CD14-positive monocyte (primary cell): ENCODE results near the gene PIP4K2A. TPM values are rescaled to one million over a fixed set of nuclear protein-coding genes. Genes with fewer than 3 reads are reported as not detected.

ENCODE experiments used
- DNase-seq, 3 donors: peaks; one replicate each; pipeline ENCODE4 v3.0.0-alpha.2; 2011 to 2022
- H2AFZ ChIP-seq: 2 replicates; pipeline ENCODE4 v1.6.0; 2012; ENCODE audit warnings: mild to moderate bottlenecking, low read depth, low read length, inconsistent platforms; ENCODE audit not compliant: insufficient read depth, poor library complexity, severe bottlenecking
- H3K27ac ChIP-seq, 2 donors: 1 replicate in 1 of 2; 2 replicates in 1 of 2; pipeline ENCODE4 v1.5.1; 2012 to 2013; ENCODE audit warnings: low read length in 2 of 2, control low read depth in 1 of 2, inconsistent platforms in 1 of 2, low read depth in 1 of 2, mild to moderate bottlenecking in 1 of 2
- H3K27me3 ChIP-seq, 2 donors: one replicate each; pipeline versions ENCODE4 v1.6.0 to v1.6.1; 2011 to 2013; ENCODE audit warnings: low read length in 2 of 2; ENCODE audit not compliant: control insufficient read depth in 2 of 2, insufficient read depth in 2 of 2
- H3K36me3 ChIP-seq, 2 donors: replicated peaks in 1 of 2; 1 replicate in 1 of 2; 2 replicates in 1 of 2; pipeline versions ENCODE4 v1.5.1 to v1.6.1; 2012 to 2013; ENCODE audit warnings: low read length in 2 of 2, control low read depth in 1 of 2, inconsistent platforms in 1 of 2, mild to moderate bottlenecking in 1 of 2; ENCODE audit not compliant: insufficient read depth in 2 of 2, control insufficient read depth in 1 of 2
- H3K4me1 ChIP-seq, 2 donors: 1 replicate in 1 of 2; 2 replicates in 1 of 2; pipeline versions ENCODE4 v1.5.1 to v1.6.1; 2012 to 2013; ENCODE audit warnings: low read length in 2 of 2, control low read depth in 1 of 2, inconsistent platforms in 1 of 2, mild to moderate bottlenecking in 1 of 2, moderate library complexity in 1 of 2; ENCODE audit not compliant: insufficient read depth in 2 of 2, control insufficient read depth in 1 of 2
- H3K4me2 ChIP-seq: replicated peaks from 2 replicates; pipeline ENCODE3; 2012; ENCODE audit warnings: low read length, moderate library complexity, mild to moderate bottlenecking; ENCODE audit not compliant: poor library complexity, severe bottlenecking; ENCODE audit errors: extremely low read depth
- H3K4me3 ChIP-seq, 3 experiments: fragments of 200-600 bp in 1 of 3; sonication (generic) in 1 of 3; replicated peaks in 1 of 3; 1 replicate in 2 of 3; 2 replicates in 1 of 3; pipeline ENCODE4 v1.5.1; 2011 to 2013; ENCODE audit warnings: low read length in 3 of 3, mild to moderate bottlenecking in 3 of 3, control low read depth in 2 of 3, low read depth in 2 of 3, inconsistent platforms in 1 of 3, moderate library complexity in 1 of 3
- H3K79me2 ChIP-seq: 2 replicates; pipeline ENCODE4 v1.6.0; 2012; ENCODE audit warnings: mild to moderate bottlenecking, control low read depth, inconsistent platforms, low read length, moderate library complexity; ENCODE audit not compliant: insufficient read depth
- H3K9ac ChIP-seq: 2 replicates; pipeline ENCODE4 v1.6.0; 2017; ENCODE audit warnings: low read length, mild to moderate bottlenecking; ENCODE audit not compliant: insufficient read depth, poor library complexity, severe bottlenecking
- H3K9me3 ChIP-seq, 2 donors: replicated peaks in 1 of 2; 1 replicate in 1 of 2; 2 replicates in 1 of 2; pipeline versions ENCODE4 v1.5.1 to v1.6.1; 2012 to 2013; ENCODE audit warnings: low read length in 2 of 2, control low read depth in 1 of 2; ENCODE audit not compliant: control insufficient read depth in 1 of 2, insufficient read depth in 1 of 2
- H4K20me1 ChIP-seq: 2 replicates; pipeline ENCODE4 v1.6.0; 2012; ENCODE audit warnings: mild to moderate bottlenecking, low read length, control low read depth, moderate library complexity; ENCODE audit not compliant: insufficient read depth
- H3K27ac Mint-ChIP-seq, 7 donors: one replicate each; pipeline ENCODE4 v1.8.0; 2020; ENCODE audit warnings: mild to moderate bottlenecking in 7 of 7, mixed read lengths in 7 of 7, moderate library complexity in 6 of 7, inconsistent platforms in 2 of 7
- H3K27me3 Mint-ChIP-seq, 3 donors: one replicate each; pipeline ENCODE4 v1.8.0; 2021 to 2022; ENCODE audit warnings: low read depth in 3 of 3, mild to moderate bottlenecking in 3 of 3, mixed read lengths in 3 of 3, moderate library complexity in 3 of 3, inconsistent platforms in 1 of 3
- H3K36me3 Mint-ChIP-seq, 2 donors: one replicate each; pipeline ENCODE4 v1.8.0; 2020; ENCODE audit warnings: mixed read lengths in 2 of 2, inconsistent platforms in 1 of 2, mild to moderate bottlenecking in 1 of 2
- H3K4me1 Mint-ChIP-seq: one replicate; pipeline ENCODE4 v1.8.0; 2020; ENCODE audit warnings: mild to moderate bottlenecking, mixed read lengths
- H3K4me3 Mint-ChIP-seq, 2 donors: one replicate each; pipeline ENCODE4 v1.8.0; 2020; ENCODE audit warnings: mild to moderate bottlenecking in 2 of 2, mixed read lengths in 2 of 2, moderate library complexity in 1 of 2
- H3K9me3 Mint-ChIP-seq, 7 donors: one replicate each; pipeline ENCODE4 v1.8.0; 2020 to 2022; ENCODE audit warnings: mixed read lengths in 7 of 7, mild to moderate bottlenecking in 6 of 7, moderate library complexity in 6 of 7, inconsistent platforms in 2 of 7
- CTCF ChIP-seq: fragments of 200-600 bp; IDR thresholded peaks from one replicate; pipeline ENCODE4 v1.8.0; 2022; ENCODE audit warnings: antibody characterized with exemption, mild to moderate bottlenecking
- WGBS: methylation state at CpG from one replicate; pipeline ENCODE4 v1.1.5; 2013; ENCODE audit warnings: missing lambda C conversion rate; ENCODE audit not compliant: insufficient coverage; 5-methylcytosine and 5-hydroxymethylcytosine counted together
- intact Hi-C, 2 donors: fragments of 100-400 bp; cut with micrococcal nuclease; formaldehyde crosslinking; loops; one replicate each; pipeline versions ENCODE4 v1.15.0 to v1.15.1; 2023
- polyA plus RNA-seq, 3 donors: library from polyadenylated mRNA; depleted of rRNA in 1 of 3; unstranded in 2 of 3; stranded (reverse) in 1 of 3; fragments of 300-500 nt in 2 of 3; fragments of >200 nt in 1 of 3; fragmentation: Illumina TruSeq in 2 of 3; gene quantifications; 1 replicate in 2 of 3; 2 replicates in 1 of 3; pipeline ENCODE4 v1.2.3, GENCODE V29; 2012 to 2021

PIP4K2A gene
- polyA plus RNA-seq, 3 donors = 9.7 to 33.7 (median 16.6) TPM

- H3K9me3 Mint-ChIP-seq = no peaks in the 10 kb centered on the region
- no peaks in the 10 kb centered on the region for H3K9me3 ChIP-seq
- H3K27me3 Mint-ChIP-seq = peaks cover 0 to 7% (median 4%) of the 10 kb centered on the region in 3 donors
- peak overlapping the region in 1 of 7 donors; percentile 18 for H3K27ac Mint-ChIP-seq
- intact Hi-C loops = no loop called here
- H3K4me2 ChIP-seq = no peak overlapping the region
- no peak overlapping the region for H3K9ac ChIP-seq
- H3K27ac ChIP-seq = no peak overlapping the region
- H3K36me3 Mint-ChIP-seq = peaks cover 0 to 2% of the 10 kb centered on the region in 2 donors
- H3K4me3 ChIP-seq = no peak overlapping the region
- H3K4me1 Mint-ChIP-seq = peaks cover 33% of the 10 kb centered on the region
- no peaks in the 10 kb centered on the region for H3K27me3 ChIP-seq
- no peaks in the 10 kb centered on the region for H3K36me3 ChIP-seq
- H3K79me2 ChIP-seq = no peaks in the 10 kb centered on the region
- H3K4me1 ChIP-seq = peaks cover 31 to 32% of the 10 kb centered on the region in 2 donors
- peak overlapping the region in 1 of 2 donors; percentile 40 for H3K4me3 Mint-ChIP-seq
- TF ChIP-seq CTCF = no peak
- 100% methylated on average over 2 of the region's 3 CpGs for WGBS
- no peak for DNase-seq
- no peaks in the 10 kb centered on the region for H4K20me1 ChIP-seq
- H2AFZ ChIP-seq = no peak overlapping the region
Measured at GRCh38 chr10:22727663-22728062, 13.3 kb upstream of the PIP4K2A start.

- Histone ChIP-seq H3K4me3 (no peak overlapping the region), H3K4me2 (no peak overlapping the region), H3K27me3 (no peaks in the 10 kb centered on the region), H4K20me1 (no peaks in the 10 kb centered on the region), H3K9ac (no peak overlapping the region), H2AFZ (no peak overlapping the region), H3K36me3 (no peaks in the 10 kb centered on the region), H3K79me2 (no peaks in the 10 kb centered on the region), H3K27ac (no peak overlapping the region), H3K9me3 (no peaks in the 10 kb centered on the region), H3K4me1 (peaks cover 34 to 36% of the 10 kb centered on the region in 2 donors)
- Mint-ChIP-seq H3K36me3 (peaks cover 0 to 2% of the 10 kb centered on the region in 2 donors), H3K9me3 (no peaks in the 10 kb centered on the region), H3K27ac (no peak overlapping the region), H3K27me3 (peaks cover 0 to 7% (median 6%) of the 10 kb centered on the region in 3 donors), H3K4me1 (peaks cover 36% of the 10 kb centered on the region), H3K4me3 (no peak overlapping the region)
- WGBS = no CpG with 5 or more reads among the region's 2 CpGs
- no peak for TF ChIP-seq CTCF
- intact Hi-C loops = no loop called here
- DNase-seq = no peak
Measured at GRCh38 chr10:22727112-22727511, 12.7 kb upstream of the PIP4K2A start.
